PC-9 (cell line): ENCODE data around the gene ANKRD30A. TPM values are rescaled to one million over a fixed set of nuclear protein-coding genes. Genes with fewer than 3 reads are reported as not detected.

ENCODE experiments used
- BruUV-seq: library from RNA; stranded (reverse); fragments of 400-500 nt; replicated peaks from 2 replicates; lab custom pipeline; 2021; lab: Mats Ljungman, UMichigan
- CTCF ChIA-PET: fragments of 300-600 bp; sonication (Branson Sonifier 250); formaldehyde crosslinking; loops from one replicate; lab custom pipeline; 2022; ENCODE audit warnings: antibody characterized with exemption; lab: Charles Lee
- POLR2A ChIA-PET: fragments of 300-600 bp; sonication (Branson Sonifier 250); formaldehyde crosslinking; loops from one replicate; lab custom pipeline; 2022; ENCODE audit warnings: antibody characterized with exemption; ENCODE audit not compliant: unreplicated experiment; lab: Charles Lee
- DNase-seq, 2 experiments: peaks; one replicate each; pipeline versions ENCODE4 v3.0.0 to v3.0.0-alpha.2; 2015 to 2022; ENCODE audit warnings: mixed read lengths in 1 of 2
- H2AFZ ChIP-seq: fragments of 200-600 bp; sonication (generic); 2 replicates; pipeline ENCODE4 v1.8.1; 2017; ENCODE audit warnings: antibody characterized with exemption
- H3F3A ChIP-seq: fragments of 200-600 bp; sonication (generic); 2 replicates; pipeline ENCODE4 v1.8.1; 2017; ENCODE audit warnings: antibody characterized with exemption, mild to moderate bottlenecking, low read depth; ENCODE audit not compliant: insufficient read depth
- H3K27ac ChIP-seq: fragments of 200-600 bp; sonication (generic); 2 replicates; pipeline ENCODE4 v1.6.1; 2016; ENCODE audit warnings: mixed run types
- H3K27me3 ChIP-seq: fragments of 200-600 bp; sonication (generic); 2 replicates; pipeline ENCODE4 v1.6.1; 2016; ENCODE audit warnings: low read depth, mixed run types; ENCODE audit not compliant: insufficient read depth
- H3K36me3 ChIP-seq: fragments of 200-600 bp; sonication (generic); 2 replicates; pipeline ENCODE4 v1.6.1; 2016; ENCODE audit warnings: low read depth, mixed run types
- H3K4me1 ChIP-seq: fragments of 200-600 bp; sonication (generic); replicated peaks from 2 replicates; pipeline ENCODE4 v1.6.1; 2016; ENCODE audit warnings: mixed run types; ENCODE audit not compliant: insufficient read depth
- H3K4me2 ChIP-seq: fragments of 200-600 bp; sonication (generic); 2 replicates; pipeline ENCODE4 v1.6.1; 2017; ENCODE audit warnings: mixed run types
- H3K4me3 ChIP-seq: fragments of 200-600 bp; sonication (generic); 2 replicates; pipeline ENCODE4 v1.6.1; 2016; ENCODE audit warnings: mixed run types
- H3K79me2 ChIP-seq: fragments of 200-600 bp; sonication (generic); 2 replicates; pipeline ENCODE4 v1.6.1; 2017; ENCODE audit warnings: low read depth, mixed run types
- H3K9me2 ChIP-seq: fragments of 200-600 bp; sonication (generic); 2 replicates; pipeline ENCODE4 v1.8.1; 2017; ENCODE audit warnings: mild to moderate bottlenecking; ENCODE audit not compliant: insufficient read depth
- H3K9me3 ChIP-seq: fragments of 200-600 bp; sonication (generic); 2 replicates; pipeline ENCODE4 v1.8.1; 2016; ENCODE audit warnings: low read depth; ENCODE audit not compliant: insufficient read depth
- H4K20me1 ChIP-seq: fragments of 200-600 bp; sonication (generic); 2 replicates; pipeline ENCODE4 v1.8.1; 2017; ENCODE audit not compliant: insufficient read depth
- EZH2 ChIP-seq: fragments of 200-600 bp; sonication (generic); IDR thresholded peaks from 2 replicates; pipeline ENCODE4 v1.8.0; 2017; ENCODE audit warnings: antibody characterized with exemption, low read depth
- intact Hi-C: fragments of 100-400 bp; cut with micrococcal nuclease; formaldehyde crosslinking; loops from one replicate; pipeline ENCODE4 v1.10.0; 2022; ENCODE audit not compliant: unreplicated experiment
- total RNA-seq: library from RNA; stranded (reverse); gene quantifications from 2 replicates; pipeline ENCODE4 v1.2.3, GENCODE V29; 2021
- TF ChIP-seq, protein P1 (sequence below): fragments of 200-600 bp; sonication (generic); conservative IDR thresholded peaks from 2 replicates; pipeline ENCODE4 v1.6.1; 2017; ENCODE audit warnings: mixed run types, antibody characterized with exemption, mild to moderate bottlenecking, moderate library complexity

The ANKRD30A gene
- total RNA-seq, 1 experiment from 2014 or later = not detected

DNA sequence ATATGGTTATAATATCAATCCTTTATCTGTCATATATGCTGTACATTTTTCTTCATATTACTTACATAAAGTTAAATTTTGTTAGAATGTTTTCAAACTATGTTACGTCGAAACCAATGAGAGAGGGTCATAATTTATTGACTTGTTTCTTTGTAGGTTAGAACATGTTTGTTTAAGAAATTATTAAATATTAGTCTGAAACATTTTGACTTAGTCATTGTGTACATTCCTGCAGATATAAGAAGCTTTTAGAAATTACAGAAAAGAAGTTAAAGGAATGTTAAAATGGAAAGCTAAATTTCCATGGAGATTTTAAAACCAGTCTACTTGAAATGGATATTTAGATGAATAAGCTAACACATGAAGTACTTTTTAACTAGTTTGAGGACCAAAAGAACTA, 99.8 kb downstream of the ANKRD30A start:
- Histone ChIP-seq H3K9me3 (no peaks in the 10 kb centered on the region), H3K79me2 (no peaks in the 10 kb centered on the region), H3K4me3 (no peak overlapping the region), H3K4me1 (no peaks in the 10 kb centered on the region), H2AFZ (no peak overlapping the region), H3F3A (no peaks in the 10 kb centered on the region), H3K4me2 (no peak overlapping the region), H3K27me3 (no peaks in the 10 kb centered on the region), H4K20me1 (no peaks in the 10 kb centered on the region), H3K27ac (no peak overlapping the region), H3K9me2 (no peaks in the 10 kb centered on the region), H3K36me3 (no peaks in the 10 kb centered on the region)
- no peak for DNase-seq
- CTCF ChIA-PET = no interaction called here
- intact Hi-C loops = no loop called here
- POLR2A ChIA-PET = no interaction called here
- BruUV-seq = no TSS peak
- TF ChIP-seq EZH2 = no peak
- TF ChIP-seq, protein P1, sequence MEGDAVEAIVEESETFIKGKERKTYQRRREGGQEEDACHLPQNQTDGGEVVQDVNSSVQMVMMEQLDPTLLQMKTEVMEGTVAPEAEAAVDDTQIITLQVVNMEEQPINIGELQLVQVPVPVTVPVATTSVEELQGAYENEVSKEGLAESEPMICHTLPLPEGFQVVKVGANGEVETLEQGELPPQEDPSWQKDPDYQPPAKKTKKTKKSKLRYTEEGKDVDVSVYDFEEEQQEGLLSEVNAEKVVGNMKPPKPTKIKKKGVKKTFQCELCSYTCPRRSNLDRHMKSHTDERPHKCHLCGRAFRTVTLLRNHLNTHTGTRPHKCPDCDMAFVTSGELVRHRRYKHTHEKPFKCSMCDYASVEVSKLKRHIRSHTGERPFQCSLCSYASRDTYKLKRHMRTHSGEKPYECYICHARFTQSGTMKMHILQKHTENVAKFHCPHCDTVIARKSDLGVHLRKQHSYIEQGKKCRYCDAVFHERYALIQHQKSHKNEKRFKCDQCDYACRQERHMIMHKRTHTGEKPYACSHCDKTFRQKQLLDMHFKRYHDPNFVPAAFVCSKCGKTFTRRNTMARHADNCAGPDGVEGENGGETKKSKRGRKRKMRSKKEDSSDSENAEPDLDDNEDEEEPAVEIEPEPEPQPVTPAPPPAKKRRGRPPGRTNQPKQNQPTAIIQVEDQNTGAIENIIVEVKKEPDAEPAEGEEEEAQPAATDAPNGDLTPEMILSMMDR = no peak

DNA sequence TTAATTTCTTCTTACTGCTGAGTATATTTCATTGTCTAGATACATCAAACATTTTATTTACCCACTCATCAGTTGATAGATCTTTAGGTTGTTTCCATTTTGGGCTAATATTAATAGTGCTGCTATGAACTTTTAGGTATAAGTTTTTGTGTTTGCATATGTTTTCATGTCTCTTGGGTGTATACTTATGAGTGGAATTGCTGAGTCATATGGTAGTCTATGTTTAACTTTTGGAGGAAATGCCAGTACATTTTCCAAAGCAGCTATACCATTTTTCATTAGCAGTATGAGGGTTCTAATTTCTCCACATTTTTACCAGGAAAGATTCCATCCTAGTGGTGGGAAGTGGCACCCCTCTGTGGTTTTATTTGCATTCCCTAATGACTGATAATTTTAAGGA, 101.1 kb downstream of the ANKRD30A start:
- H3K36me3 ChIP-seq = no peaks in the 10 kb centered on the region
- no peaks in the 10 kb centered on the region for H3F3A ChIP-seq
- H3K9me3 ChIP-seq = no peaks in the 10 kb centered on the region
- H3K27ac ChIP-seq = no peak overlapping the region
- H3K9me2 ChIP-seq = no peaks in the 10 kb centered on the region
- H3K27me3 ChIP-seq = no peaks in the 10 kb centered on the region
- H2AFZ ChIP-seq = no peak overlapping the region
- POLR2A ChIA-PET = no interaction called here
- CTCF ChIA-PET = no interaction called here
- no TSS peak for BruUV-seq
- H3K4me1 ChIP-seq = no peaks in the 10 kb centered on the region
- DNase-seq = no peak
- no peaks in the 10 kb centered on the region for H4K20me1 ChIP-seq
- intact Hi-C loops = no loop called here
- H3K4me2 ChIP-seq = no peak overlapping the region
- no peak overlapping the region for H3K4me3 ChIP-seq
- TF ChIP-seq EZH2 = no peak
- TF ChIP-seq, protein P1 = no peak
- no peaks in the 10 kb centered on the region for H3K79me2 ChIP-seq

DNA sequence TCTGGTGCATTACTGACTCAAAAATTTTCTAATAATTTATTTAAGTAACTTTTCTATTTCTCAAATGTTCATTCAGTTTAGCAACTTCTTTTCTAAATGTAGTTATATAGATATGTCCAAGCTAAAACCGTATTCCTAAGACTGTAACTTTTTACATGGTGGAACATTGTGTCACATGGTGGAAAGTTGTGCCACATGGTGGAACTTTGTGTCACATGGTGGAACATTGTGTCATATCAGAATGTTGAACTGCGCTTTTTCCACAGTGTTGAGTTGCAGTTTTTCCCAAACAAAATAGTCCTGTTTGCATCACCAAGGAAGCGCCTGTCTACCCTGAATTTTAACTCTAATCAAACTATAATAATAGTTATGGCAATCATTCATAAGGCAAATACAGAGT, 109.3 kb downstream of the ANKRD30A start:
- CTCF ChIA-PET = no interaction called here
- Histone ChIP-seq H3K4me1 (no peaks in the 10 kb centered on the region), H3K27me3 (no peaks in the 10 kb centered on the region), H3K79me2 (no peaks in the 10 kb centered on the region), H3K4me2 (no peak overlapping the region), H3K36me3 (no peaks in the 10 kb centered on the region), H3K27ac (no peak overlapping the region), H3K9me2 (no peaks in the 10 kb centered on the region), H4K20me1 (no peaks in the 10 kb centered on the region), H3K9me3 (no peaks in the 10 kb centered on the region), H3F3A (no peaks in the 10 kb centered on the region), H3K4me3 (no peak overlapping the region), H2AFZ (no peak overlapping the region)
- DNase-seq = no peak
- BruUV-seq = no TSS peak
- POLR2A ChIA-PET = no interaction called here
- intact Hi-C loops = no loop called here
- TF ChIP-seq, protein P1 = no peak
- TF ChIP-seq EZH2 = no peak
